Activated effector memory CD4-positive, alpha-beta T cell treated with anti-CD3 and anti-CD28 coated beads, Interleukin-2, amount 50 U/mL, for 16 hours (primary cell): ENCODE measurements around the gene CLCF1.

Source experiments
- DNase-seq: peaks from one replicate; pipeline ENCODE4 v3.0.0-alpha.2; 2020

The CLCF1 gene

DNA sequence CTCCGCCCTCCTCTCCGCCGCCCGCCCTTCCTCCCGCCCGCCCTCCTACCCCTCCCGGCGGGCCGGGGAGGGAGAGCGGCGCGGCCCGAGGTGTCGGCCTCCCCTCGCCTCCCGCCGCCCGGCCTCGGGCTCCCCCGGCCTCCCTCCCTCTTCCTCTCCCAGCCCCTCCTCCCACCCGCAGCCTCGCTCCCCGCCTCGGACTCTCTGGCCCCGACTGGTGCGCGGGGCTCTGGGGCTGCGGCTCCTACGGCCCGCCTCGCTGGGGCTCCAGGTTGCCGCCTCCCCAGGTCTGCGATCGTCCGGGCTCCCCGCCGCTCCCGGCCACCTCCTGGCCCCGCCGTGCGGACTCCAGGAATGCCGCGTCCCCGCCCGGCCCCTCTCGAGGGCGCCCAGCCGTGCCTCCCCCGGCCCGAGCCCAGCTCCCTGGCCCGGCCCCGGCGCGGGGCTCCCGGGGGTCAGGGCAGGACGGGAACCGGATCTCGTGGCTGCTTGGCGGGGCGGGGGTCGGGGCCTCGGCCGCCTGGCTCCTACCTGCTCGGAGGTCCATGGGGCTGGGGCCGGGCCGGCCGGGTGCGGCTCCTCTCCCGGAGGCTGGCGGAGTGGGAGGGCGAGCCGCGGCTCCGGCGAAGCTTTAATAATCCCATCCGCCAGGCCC is at the start of gene CLCF1:
Gene CLCF1 (minus strand): TSS at position 606 of the 655 bp plus-strand sequence. CDS start 59 bp downstream, at position 547.
- peak; percentile 76 for DNase-seq

DNA sequence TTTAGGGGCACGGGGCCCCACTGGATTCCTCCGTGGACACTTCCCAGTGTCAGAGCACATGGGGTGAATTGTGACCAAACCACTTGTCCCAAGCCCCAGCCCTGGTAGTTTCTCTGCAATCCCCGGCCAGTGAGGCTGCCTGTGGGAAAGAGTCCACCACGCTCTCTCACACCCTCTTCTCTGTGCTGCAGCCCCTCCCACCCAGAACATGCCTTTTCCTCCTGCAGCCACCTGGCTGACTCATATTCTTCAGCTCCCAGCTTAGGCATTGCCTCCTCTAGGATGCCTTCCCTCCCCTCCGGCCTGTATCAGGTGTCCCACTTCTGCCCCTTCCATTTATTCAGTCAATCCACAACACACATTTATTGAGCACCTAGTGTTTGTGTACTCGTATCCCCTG is 49.5 kb upstream of the CLCF1 start:
- no peak for DNase-seq

DNA sequence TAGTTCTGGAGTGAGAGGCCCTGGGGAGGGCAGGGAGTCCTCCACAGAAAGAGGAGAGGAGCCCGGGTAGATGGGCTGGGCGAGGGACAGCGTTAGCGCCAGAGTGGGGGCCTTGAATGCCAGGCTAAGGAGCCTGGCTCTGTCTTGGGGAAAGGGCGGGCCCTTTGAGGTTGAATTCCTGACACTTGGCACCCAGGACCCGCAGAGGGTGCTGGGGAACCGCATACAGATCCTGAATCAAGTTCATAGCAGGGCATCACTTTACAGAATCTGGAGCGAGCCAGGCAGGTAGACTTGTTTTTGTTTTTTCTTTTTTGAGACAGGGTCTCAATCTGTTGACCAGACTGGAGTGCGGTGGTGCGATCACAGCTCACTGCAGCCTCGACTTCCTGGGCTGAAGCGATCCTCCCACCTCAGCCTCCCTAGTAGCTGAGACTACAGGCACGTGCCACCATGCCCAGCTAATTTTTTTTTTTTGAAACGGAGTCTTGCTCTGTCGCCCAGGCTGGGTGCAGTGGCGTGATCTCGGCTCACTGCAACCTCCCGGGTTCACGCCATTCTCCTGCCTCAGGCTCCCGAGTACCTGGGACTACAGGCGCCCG is 48.1 kb upstream of the CLCF1 start:
- DNase-seq = no peak

DNA sequence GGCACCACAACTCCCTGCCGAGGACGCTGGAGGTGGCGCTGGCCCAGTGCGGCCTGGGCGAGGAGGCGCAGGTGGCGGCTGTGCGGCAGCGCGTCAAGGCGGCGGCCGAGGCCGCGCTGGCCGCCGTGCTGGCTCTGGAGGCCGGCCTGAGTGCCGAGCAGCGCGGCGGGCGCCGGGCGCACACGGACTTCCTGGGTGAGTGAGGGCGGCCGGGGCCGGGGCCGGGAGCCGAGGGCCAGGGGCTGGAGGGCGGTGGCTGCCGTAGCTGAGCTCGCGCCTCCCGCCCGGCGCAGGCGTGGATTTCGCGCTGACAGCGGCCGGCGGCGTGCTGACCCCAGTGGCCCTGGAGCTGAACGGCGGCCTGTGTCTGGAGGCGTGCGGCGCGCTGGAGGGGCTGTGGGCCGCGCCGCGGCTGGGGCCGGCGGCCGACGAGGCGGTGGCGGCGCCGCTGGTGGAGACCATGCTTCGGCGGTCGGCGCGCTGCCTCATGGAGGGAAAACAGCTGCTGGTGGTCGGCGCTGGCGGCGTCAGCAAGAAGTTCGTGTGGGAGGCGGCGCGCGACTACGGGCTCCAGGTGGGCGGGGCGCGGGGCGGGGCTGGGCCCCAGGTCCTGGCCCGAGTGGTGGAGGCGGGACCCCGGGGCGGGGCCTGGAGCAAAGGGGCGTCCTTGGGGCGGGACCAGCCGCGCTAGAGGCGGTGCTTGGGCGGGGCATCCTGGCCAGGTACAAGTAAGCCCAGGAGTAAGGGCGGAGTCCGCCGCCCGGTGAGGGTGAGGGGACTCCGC is 47.4 kb upstream of the CLCF1 start:
- peak; percentile 99 for DNase-seq

DNA sequence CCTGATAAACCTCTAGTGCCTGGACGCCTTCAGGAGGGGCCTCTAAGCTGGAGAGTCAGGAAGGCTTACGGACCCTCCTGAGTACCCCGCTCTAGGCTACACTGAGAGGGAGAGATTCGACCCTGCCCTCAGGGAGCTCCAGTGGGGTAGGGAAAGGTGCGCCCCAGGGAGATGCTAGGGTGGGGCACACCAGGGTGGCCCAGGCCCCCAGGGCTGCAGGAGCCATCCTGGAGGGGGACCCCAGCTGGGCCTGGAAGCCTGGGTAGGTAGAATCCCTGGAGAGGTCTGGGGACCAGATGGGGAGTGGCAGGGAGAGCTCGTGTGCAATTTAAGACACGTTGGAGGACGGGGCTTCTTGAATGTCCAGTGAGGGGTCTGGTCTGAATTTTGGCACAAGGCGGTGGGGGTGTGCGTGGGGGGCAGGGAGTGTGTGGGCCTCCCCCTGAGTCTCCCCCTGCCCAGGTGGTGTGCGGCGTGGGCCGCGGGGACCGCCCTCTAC is 46.8 kb upstream of the CLCF1 start:
- no peak for DNase-seq

DNA sequence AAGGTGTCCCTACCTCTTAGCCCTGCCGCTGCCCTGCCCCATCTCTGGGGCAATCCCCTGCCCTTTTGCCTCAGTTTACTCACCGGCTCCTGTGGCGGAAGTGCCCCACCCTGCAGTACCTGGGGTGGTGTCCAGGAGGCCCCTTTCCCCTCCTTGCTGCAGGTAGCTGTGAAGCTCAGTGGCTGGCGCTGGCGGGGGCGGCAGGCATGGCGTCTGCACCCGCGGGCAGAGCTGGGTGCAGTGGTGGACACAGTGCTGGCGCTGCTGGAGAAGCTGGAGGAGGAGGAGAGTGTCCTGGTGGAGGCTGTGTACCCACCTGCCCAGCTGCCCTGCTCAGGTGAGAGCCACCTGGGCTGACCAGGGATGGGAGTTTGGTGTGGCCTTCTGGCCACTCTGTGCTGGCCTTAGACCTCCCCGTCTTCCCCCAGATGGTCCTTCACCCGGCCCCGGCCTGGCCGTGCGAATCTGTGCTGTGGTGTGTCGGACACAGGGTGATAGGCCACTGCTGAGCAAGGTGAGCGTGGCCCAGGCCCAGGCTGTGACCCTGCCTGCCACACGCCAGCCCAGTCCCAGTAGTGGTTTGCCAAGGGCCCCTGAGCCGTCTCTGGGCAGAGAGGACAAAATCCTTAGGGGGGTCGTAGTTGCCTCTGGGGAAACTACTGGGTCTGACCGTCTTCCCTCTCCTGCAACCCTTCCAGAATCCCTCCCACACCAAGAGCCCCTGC is 46.1 kb upstream of the CLCF1 start:
- DNase-seq = no peak

DNA sequence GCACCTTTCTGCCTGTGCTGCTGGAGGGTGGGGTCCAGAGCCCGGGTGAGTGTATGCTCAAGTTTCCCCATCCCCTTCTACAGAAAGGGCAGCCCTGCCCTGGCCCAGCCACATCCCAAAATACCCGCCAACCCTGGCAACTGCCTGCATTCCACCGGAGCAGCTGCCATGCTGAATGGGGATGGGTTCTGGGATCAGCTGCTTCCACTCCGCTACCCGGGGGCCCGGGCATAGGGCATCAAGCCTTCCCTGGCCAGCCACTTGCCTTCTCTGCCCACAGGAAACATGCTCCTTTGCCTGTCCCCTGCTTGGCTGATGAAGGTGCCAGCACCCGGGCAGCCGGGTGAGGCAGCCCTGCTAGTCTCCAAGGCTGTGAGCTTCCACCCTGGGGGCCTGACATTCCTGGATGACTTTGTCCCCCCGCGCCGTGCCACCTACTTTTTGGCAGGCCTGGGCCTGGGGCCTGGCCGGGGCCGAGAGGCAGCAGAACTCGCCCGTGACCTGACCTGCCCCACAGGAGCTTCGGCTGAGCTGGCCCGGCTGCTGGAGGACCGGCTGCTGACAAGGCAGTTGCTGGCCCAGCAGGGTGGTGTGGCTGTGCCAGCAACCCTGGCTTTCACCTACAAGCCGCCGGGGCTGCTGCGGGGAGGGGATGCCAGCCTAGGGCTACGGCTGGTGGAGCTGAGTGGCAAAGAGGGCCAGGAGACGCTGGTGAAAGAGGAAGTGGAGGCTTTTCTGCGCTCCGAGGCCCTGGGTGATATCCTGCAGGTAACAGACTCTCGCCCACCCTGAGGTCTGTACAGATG is 45.3 kb upstream of the CLCF1 start:
- DNase-seq = peak; percentile 77

DNA sequence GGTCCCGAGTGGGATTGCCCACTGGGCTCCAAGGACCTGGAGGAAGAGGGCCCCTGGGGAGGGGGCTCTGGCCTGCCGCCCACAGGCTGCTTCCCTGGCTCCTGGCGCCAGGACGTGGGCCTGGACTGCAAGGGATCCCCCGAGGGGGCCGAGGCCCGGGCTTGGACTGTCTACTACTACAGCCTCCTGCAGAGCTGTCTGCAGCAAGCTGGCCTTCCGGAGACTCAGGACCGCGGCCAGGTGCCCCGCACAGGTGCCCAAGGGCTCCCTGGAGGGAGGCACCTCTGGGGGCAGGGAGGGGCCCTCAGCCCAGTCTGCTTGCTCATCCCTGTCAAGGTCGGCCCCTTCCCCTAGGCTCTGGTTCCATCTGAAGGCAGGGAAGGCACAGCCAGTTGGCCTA is 44.0 kb upstream of the CLCF1 start:
- DNase-seq = no peak

DNA sequence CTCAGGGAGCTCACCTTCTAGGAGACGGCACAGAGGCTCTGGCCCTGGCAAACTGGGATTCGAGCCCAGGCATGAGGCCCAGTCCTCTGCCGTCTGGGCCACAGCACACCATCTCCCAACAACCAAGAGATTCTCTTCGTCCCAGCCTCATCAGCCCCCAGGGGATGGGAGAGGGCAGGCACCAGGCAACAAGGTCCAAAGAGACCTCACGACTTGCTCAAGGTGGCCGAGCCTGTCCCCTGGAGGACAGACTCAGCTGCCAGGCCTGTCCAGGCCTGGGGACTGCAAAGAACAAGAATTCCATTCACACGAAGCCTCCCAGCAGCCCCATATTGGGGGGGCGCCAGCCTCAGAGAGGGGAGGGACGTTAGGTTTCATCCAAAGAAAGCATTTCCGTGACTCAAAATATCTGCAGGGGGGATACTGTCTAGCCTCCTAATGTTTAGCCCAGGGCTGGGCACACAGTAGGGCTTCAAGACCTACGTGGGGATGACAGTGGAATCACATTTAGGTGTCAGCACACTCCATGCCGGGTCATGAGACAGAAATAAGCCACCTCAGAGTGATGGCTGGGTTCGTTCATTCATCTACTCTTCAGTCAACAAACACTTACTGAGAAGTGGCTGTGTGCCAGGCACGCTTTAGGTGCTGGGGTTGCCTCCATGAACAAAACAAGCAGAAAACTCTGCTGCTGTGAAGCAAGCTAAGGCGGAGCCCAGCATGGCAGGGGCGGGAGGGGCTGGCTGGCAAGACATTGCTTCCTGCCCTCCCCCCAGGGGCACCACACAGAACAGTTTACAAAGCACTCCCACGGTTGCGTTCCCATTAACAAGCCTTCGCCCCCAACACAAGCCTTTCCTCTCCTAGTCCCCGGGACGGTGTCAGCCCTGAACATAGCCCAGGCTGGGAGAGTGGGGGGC is 43.3 kb upstream of the CLCF1 start:
- peak; percentile 89 for DNase-seq

DNA sequence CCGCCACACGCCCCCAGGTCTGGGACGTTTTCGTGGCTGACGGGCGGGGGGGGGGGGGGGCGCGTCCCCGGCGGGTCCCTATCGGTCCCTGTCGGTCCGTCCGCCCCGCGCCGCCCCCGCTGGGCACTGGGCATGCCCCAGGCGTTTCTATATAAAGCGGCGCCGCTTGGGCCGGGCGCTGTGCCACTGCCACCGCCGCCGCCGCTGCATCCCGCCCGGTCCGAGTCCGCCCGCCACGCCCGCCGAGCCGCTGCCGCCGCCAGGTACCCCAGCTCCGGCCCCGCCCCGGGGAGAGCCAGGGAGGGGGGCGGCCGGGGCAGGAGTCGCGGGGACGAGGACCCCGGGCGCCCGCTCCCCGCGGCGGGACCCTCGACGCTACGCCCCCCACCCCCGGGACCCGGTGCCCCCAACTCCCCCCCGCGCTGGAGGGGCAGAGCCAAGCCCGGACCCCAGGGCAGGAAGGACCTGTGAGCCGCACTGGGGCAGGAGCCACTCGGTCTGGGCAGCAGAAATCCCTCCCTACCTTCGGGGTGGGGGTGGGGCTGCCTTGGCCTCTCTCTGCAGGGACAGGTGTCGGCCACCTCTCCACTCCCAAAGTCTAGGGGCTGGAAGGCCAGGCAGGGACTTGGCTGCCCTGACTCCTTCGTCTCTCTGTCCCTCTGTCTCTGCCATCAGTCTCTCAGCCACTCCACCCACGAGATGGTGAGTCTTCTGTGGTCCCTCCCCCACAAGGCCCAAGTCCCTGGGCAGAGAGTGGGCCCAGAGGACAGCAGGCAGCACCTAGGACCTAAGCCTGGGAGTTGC is 42.3 kb upstream of the CLCF1 start, which contains the start of gene CARNS1:
Gene CARNS1 (plus strand): TSS at position 178 of the 804 bp plus-strand sequence. CDS start 522 bp downstream, at position 700.
- no peak for DNase-seq

DNA sequence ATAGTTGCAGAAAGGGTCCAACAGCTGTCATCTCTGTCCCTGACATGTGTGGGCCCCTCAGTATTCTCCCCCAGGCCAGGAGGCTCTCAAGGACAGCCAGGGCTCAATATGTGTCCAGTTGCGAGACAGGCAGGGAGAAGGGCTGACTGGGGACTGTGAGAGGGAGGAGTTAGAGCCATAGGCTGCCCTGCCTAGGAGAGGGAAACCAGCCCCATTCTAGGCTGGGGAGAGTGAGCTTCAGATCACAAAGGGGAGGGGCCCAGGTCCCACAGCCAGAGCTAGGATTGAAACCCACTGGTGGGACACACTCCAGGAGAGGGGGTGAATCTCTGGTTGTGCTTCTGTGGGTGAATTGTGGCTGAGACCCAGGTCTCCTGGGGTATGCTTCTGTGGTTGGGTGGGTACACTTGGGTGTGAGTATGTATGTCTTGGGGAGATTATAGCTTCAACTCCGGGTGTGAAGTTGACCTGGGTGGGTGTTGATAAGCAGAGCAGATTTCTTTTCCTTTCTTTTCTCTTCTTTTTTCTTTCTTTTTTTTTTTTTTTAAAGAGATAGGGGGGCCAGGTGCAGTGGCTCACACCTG is 40.0 kb upstream of the CLCF1 start:
- DNase-seq = no peak

DNA sequence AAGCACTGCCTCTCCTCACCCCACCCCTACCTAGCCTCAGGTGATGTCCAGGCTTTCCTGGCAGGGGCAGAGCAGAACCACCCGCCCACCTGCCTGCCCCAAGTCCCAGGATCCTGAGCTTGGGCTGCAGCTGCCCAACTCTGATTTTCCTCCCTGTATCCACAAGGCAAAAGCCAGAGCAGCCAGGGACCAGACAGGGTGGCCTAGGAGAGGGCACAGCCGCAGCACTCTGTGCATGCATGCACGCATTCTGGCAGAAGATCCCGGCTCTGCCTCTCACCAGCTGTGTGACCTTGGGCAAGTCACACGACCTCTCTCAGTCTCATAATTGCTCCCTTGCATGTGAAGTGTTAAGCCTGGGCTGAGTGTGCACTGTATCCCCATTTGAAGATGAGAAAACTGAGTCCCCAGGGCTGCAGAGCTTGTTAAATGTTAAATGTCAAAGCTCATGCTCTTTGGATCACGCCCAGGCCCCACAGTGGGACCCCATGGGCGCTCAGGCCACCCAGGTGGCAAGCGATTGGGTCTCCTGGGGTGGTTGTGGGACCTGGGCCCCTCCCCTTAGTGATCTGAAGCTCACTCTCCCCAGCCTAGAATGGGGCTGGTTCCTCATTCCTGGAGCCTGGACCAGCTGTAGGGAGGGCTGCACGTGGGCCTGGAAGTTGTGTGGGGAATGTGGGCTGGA is 39.2 kb upstream of the CLCF1 start:
- no peak for DNase-seq

DNA sequence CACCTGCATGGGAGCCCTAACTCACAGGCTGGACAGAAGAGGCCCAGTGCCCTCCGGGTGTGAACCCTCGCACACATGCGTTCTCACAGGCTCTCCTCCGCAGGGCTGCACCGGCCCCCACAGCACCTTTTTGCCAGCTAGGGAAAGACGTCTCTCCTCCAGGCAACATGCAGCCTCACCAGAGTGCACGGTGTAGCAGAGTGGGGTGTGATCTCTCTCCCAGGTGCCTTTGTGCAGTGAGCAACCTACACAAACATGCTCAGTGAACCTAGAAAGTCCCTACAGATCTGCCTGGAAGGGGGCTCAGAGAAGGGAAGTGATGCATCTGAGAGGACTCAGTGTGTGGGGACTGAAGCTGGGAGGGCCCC is 38.4 kb upstream of the CLCF1 start:
- no peak for DNase-seq

DNA sequence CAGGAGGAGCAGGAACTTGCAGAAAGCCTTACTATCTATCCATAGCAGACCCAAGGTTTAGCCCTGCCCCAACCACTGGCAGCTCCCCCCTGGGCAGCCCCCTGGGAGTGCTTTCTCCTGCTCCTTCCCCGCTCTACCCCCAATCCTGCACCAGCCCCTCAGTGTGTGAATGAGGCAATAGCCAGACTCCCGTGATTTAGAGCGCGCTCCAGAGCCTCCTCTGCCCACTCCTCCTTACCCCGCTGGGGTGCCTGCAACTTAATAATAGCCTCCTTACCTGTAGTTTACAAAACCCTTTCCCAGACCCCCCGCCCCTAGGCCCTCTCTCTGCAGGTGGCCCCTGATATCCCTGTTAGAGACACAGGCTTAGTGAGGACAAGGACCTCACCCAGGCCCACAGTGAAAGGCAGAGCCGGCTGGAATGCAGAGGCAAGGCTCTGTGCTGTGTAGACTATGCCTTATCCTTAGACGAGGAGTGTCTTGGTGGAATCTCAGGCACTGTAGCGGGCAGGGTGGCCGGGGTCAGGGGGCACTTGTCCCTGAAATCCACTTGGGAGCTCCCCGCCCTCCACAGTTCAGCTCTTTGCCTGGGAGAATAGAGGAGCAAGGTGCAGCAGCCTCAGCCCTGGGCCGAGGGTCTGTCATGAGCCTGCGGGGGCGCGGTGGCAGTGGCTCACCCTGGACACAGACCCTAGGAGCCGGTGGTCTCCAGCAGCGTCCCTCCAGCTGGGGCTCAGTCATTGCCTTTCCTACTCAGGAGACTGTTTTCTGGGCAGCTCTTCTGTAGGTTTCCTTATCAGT is 37.8 kb upstream of the CLCF1 start:
- DNase-seq = no peak

DNA sequence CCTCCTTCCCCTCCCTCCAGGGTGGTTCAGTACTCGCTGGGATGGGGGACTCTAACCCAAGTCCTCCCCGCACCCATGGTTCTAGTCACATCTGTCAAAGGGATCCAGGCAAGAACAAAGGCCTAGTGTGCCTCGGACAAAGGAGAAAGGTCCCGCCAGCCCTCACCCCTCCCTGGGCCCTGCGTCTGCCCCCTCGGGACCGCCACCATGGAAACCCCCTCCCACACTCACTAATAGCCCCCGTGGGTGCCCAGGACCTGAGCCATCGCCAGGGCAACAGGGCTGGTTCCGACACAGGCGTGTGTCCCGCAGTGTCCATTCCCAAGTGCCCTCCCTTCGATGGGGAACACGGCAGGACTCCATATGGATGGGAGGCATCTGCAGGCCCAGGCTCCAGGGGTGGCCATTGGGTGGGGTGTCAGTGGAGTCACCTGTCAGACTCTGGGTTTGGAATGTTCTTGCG is 37.0 kb upstream of the CLCF1 start:
- no peak for DNase-seq

DNA sequence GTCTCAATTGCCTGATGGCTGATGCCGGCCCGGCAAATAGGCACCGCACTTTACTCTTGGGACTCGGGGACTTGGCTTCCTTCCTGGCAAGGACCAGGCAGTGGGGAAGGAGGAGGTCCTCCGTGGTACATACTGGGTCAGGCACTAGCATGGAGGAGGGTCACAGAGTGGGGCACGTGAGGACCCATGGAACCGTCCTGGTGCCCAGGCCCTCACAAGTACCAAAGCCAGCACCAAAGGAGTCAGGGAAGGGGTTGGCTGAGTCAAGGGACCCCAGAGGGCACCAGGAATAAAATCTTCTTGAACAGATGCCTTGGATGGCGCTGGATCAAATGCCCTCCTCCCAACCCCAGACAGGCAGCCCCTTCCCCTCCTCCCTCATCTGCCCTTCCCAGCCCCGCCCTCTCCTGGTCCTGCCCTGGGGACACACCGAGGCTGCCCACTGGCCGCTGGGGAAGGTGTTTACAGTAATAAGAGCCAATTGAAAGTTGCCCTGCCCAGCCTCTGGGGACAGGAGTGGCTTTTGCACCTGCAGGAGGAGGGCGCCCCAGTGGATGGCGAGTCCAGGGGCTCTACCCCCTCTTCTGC is 36.5 kb upstream of the CLCF1 start:
- DNase-seq = no peak

DNA sequence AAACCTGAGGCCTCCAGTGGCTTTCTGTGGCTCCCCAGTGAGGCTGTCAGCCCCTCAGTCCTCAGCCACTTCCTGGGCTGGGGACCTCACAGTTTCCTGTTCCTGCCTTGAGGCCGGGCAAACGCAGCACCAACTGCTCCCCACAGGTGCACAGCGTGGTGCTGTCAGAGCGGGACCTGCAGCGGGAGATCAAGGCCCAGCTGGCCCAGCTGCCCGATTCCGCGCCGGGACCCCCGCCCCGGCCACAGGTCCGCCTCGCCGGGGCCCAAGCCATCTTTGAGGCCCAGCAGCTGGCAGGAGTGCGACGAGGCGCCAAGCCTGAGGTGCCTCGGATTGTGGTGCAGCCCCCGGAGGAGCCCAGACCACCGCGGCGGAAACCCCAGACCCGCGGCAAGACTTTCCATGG is 35.9 kb upstream of the CLCF1 start:
- peak; percentile 88 for DNase-seq
